GM12878 (cell line): ENCODE data around the gene SGCD. TPM values are rescaled to one million over a fixed set of nuclear protein-coding genes. Genes with fewer than 3 reads are reported as not detected.

ENCODE experiments used
- ATAC-seq: fragments of 200-7000 bp; cut with Tn5 transposase; 3 replicates; pipeline ENCODE4 v1.9.1; 2020; ENCODE audit warnings: mild to moderate bottlenecking, moderate library complexity
- BruUV-seq: library from RNA; stranded (reverse); fragments of 400-500 nt; replicated peaks from 2 replicates; lab custom pipeline; 2021; lab: Mats Ljungman, UMichigan
- CTCF ChIA-PET: fragments of 300-600 bp; sonication (Branson Sonifier 250); formaldehyde crosslinking; extraction: SDS; loops from one replicate; lab custom pipeline; 2021; ENCODE audit warnings: inconsistent platforms; lab: Yijun Ruan, JAX
- POLR2A ChIA-PET: fragments of 350-600 bp; formaldehyde crosslinking; extraction: SDS; loops from one replicate; lab custom pipeline; 2021; ENCODE audit warnings: inconsistent platforms; lab: Charles Lee
- RAD21 ChIA-PET: fragments of 300-600 bp; sonication (Branson Sonifier 250); formaldehyde crosslinking; loops from one replicate; lab custom pipeline; 2023; ENCODE audit warnings: antibody characterized with exemption; ENCODE audit not compliant: unreplicated experiment; lab: Charles Lee
- SMC1A ChIA-PET: fragments of 300-600 bp; sonication (Branson Sonifier 250); formaldehyde crosslinking; loops from one replicate; lab custom pipeline; 2023; ENCODE audit not compliant: unreplicated experiment, uncharacterized antibody; lab: Charles Lee
- DNase-seq: peaks from one replicate; pipeline ENCODE4 v3.0.0-alpha.2; 2011; ENCODE audit warnings: low read depth, low spot score
- FAIRE-seq: peaks from 3 replicates; lab custom pipeline; 2011; peaks lifted over from hg19 to GRCh38; lab: Jason Lieb, UNC
- H2AFZ ChIP-seq: 2 replicates; pipeline ENCODE4 v1.6.0; 2011; ENCODE audit warnings: low read depth, low read length, control low read depth; ENCODE audit not compliant: control insufficient read depth
- H3K27ac ChIP-seq: 2 replicates; pipeline ENCODE4 v1.5.1; 2011; ENCODE audit warnings: control low read depth; ENCODE audit not compliant: control insufficient read depth, insufficient read depth
- H3K27me3 ChIP-seq, 2 experiments: replicated peaks in 1 of 2; 2 replicates each; pipeline versions ENCODE4 v1.6.0 to v1.6.1; 2011; ENCODE audit warnings: low read length in 1 of 2; ENCODE audit not compliant: control insufficient read depth in 2 of 2, insufficient read depth in 2 of 2
- H3K36me3 ChIP-seq, 2 experiments: 2 replicates each; pipeline ENCODE4 v1.5.1; 2011; ENCODE audit warnings: low read length in 1 of 2; ENCODE audit not compliant: control insufficient read depth in 2 of 2, insufficient read depth in 2 of 2
- H3K4me1 ChIP-seq: 2 replicates; pipeline ENCODE4 v1.6.1; 2011; ENCODE audit warnings: mild to moderate bottlenecking, low read length, moderate library complexity, mixed read lengths; ENCODE audit not compliant: control insufficient read depth, insufficient read depth
- H3K4me2 ChIP-seq: 2 replicates; pipeline ENCODE4 v1.6.0; 2011; ENCODE audit warnings: control low read depth; ENCODE audit not compliant: control insufficient read depth, insufficient read depth
- H3K4me3 ChIP-seq: fragments of 200-600 bp; sonication (generic); 2 replicates; pipeline ENCODE4 v1.5.1; 2016
- H3K79me2 ChIP-seq: 2 replicates; pipeline ENCODE4 v1.6.0; 2011; ENCODE audit warnings: low read length; ENCODE audit not compliant: control insufficient read depth, insufficient read depth
- H3K9ac ChIP-seq: 2 replicates; pipeline ENCODE4 v1.8.0; 2011; ENCODE audit warnings: low read length, control low read depth, mixed read lengths; ENCODE audit not compliant: control insufficient read depth, insufficient read depth
- H3K9me3 ChIP-seq: replicated peaks from 3 replicates; pipeline ENCODE4 v1.5.1; 2011; ENCODE audit warnings: mild to moderate bottlenecking, low read length; ENCODE audit not compliant: control insufficient read depth, insufficient read depth
- H4K20me1 ChIP-seq: 2 replicates; pipeline ENCODE4 v1.6.0; 2011; ENCODE audit not compliant: control insufficient read depth, insufficient read depth
- CBX5 ChIP-seq: sonication (generic); IDR thresholded peaks from 2 replicates; pipeline ENCODE4 v1.6.1; 2016; ENCODE audit warnings: low read depth, moderate library complexity, mild to moderate bottlenecking, inconsistent platforms
- EZH2 ChIP-seq: IDR thresholded peaks from 2 replicates; pipeline ENCODE4 v1.6.1; 2012; ENCODE audit warnings: low read depth, mild to moderate bottlenecking, control low read depth, inconsistent platforms, low read length, borderline replicate concordance; ENCODE audit not compliant: control insufficient read depth
- HCFC1 ChIP-seq: fragments of 150-350 bp; IDR thresholded peaks from 2 replicates; pipeline ENCODE4 v1.6.1; 2014; ENCODE audit warnings: low read length
- HDAC2 ChIP-seq: fragments of 200-600 bp; sonication (generic); IDR thresholded peaks from 2 replicates; pipeline ENCODE4 v1.6.1; 2017
- RB1 ChIP-seq: fragments of 450-650 bp; formaldehyde crosslinking; IDR thresholded peaks from 2 replicates; pipeline ENCODE4 v1.6.1; 2017; ENCODE audit warnings: mild to moderate bottlenecking, borderline replicate concordance
- RBBP5 ChIP-seq: fragments of 200-600 bp; sonication (generic); conservative IDR thresholded peaks from 2 replicates; pipeline ENCODE4 v1.6.1; 2016
- RCOR1 ChIP-seq: conservative IDR thresholded peaks from 2 replicates; pipeline ENCODE4 v1.6.1; 2012; ENCODE audit warnings: low read depth, low read length, improper control_type of control experiment
- SMAD5 ChIP-seq: IDR thresholded peaks from 2 replicates; pipeline ENCODE4 v1.6.1; 2016; ENCODE audit warnings: antibody characterized with exemption, low read depth
- ZBED1 ChIP-seq: IDR thresholded peaks from 2 replicates; pipeline ENCODE4 v1.6.1; 2016; ENCODE audit warnings: borderline replicate concordance
- WGBS: methylation state at CpG from one replicate; pipeline ENCODE4 v1.1.6; 2016; ENCODE audit warnings: low lambda C conversion rate; ENCODE audit not compliant: insufficient replicate concordance, insufficient coverage; ENCODE audit errors: missing lambda C conversion rate; 5-methylcytosine and 5-hydroxymethylcytosine counted together
- in situ Hi-C: fragments of 300-500 bp; cut with MboI; formaldehyde crosslinking; loops from 9 replicates; pipeline ENCODE4 v1.14.3; 2018; ENCODE audit warnings: mixed read lengths
- intact Hi-C: fragments of 100-400 bp; cut with micrococcal nuclease; formaldehyde crosslinking; loops from one replicate; pipeline ENCODE4 v1.14.2; 2022; ENCODE audit not compliant: unreplicated experiment
- polyA plus RNA-seq, 11 experiments: library from polyadenylated mRNA; depleted of rRNA in 4 of 11; unstranded in 6 of 11; stranded (reverse) in 5 of 11; fragments of >200 nt; fragmentation: Nextera tagmentation in 4 of 11; fragmentation: Illumina TruSeq in 1 of 11; extraction: Ambion mirVana in 4 of 11; extraction: Trizol in 1 of 11; gene quantifications; 1 replicate in 1 of 11; 2 replicates in 10 of 11; pipeline versions ENCODE4 v1.2.1 to v1.2.3, GENCODE V29; 2011 to 2016; ENCODE audit warnings: inconsistent platforms in 2 of 11, missing spikeins in 2 of 11, low read depth in 1 of 11
- total RNA-seq, 4 experiments: library from RNA; depleted of rRNA in 3 of 4; stranded (reverse); fragments of >200 nt in 3 of 4; fragmentation: Illumina TruSeq in 1 of 4; extraction: Trizol in 1 of 4; gene quantifications; 2 replicates each; pipeline versions ENCODE4 v1.2.1 to v1.2.3, GENCODE V29; 2013 to 2021
- TF ChIP-seq, protein P1 (sequence below): IDR thresholded peaks from 2 replicates; pipeline ENCODE4 v1.6.1; 2011; ENCODE audit warnings: low read depth, low read length, improper control_type of control experiment, borderline replicate concordance

Gene SGCD
- total and polyA plus RNA-seq, 10 of the 15 experiments (the other 5 are each of a cell fraction or from before 2014, with no cell fraction given), result 0.06 TPM; not detected in 9

GRCh38 chr5:156383510-156384265 lies 56.7 kb downstream of the SGCD start:
- TF ChIP-seq SMAD5 (no peak), RB1 (no peak), HCFC1 (no peak), RCOR1 (no peak), RBBP5 (no peak), EZH2 (no peak), CBX5 (no peak), HDAC2 (no peak), ZBED1 (no peak)
- TF ChIP-seq, protein P1, sequence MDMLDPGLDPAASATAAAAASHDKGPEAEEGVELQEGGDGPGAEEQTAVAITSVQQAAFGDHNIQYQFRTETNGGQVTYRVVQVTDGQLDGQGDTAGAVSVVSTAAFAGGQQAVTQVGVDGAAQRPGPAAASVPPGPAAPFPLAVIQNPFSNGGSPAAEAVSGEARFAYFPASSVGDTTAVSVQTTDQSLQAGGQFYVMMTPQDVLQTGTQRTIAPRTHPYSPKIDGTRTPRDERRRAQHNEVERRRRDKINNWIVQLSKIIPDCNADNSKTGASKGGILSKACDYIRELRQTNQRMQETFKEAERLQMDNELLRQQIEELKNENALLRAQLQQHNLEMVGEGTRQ, result no peak
- DNase-seq (no peak), ATAC-seq (no peak), FAIRE-seq (no peak)
- intact Hi-C loops (no loop called here), in situ Hi-C loops (no loop called here)
- POLR2A ChIA-PET, result no interaction called here
- Histone ChIP-seq H3K4me1 (no peaks in the 10 kb centered on the region), H3K9ac (no peak overlapping the region), H4K20me1 (no peaks in the 10 kb centered on the region), H3K79me2 (no peaks in the 10 kb centered on the region), H3K27ac (no peak overlapping the region), H3K36me3 (no peaks in the 10 kb centered on the region), H3K27me3 (no peaks in the 10 kb centered on the region), H3K4me3 (no peak overlapping the region), H2AFZ (no peak overlapping the region), H3K4me2 (no peak overlapping the region), H3K9me3 (no peaks in the 10 kb centered on the region)
- RAD21 ChIA-PET, result no interaction called here
- no TSS peak for BruUV-seq
- SMC1A ChIA-PET, result interaction anchor here (1.2 kb wide), 1 partner anchor 11 kb away, joined by 4 read pairs; no protein-coding TSS in a partner anchor
- CTCF ChIA-PET, result interaction anchor here (0.6 to 1.4 kb wide), 2 partner anchors 10 to 160 kb away, joined by 3 to 4 read pairs; no protein-coding TSS in a partner anchor
- 46% methylated on average over 5 of the region's 5 CpGs for WGBS
